Astrocyte of the cerebellum (primary cell): Measurements from ENCODE around the gene CARS1.

Experiments used
- DNase-seq: peaks from one replicate; pipeline ENCODE4 v3.0.0-alpha.2; 2011; ENCODE audit warnings: low read depth
- H3K4me3 ChIP-seq: 2 replicates; pipeline ENCODE4 v1.5.1; 2011; ENCODE audit warnings: mild to moderate bottlenecking, low read depth, low read length, moderate library complexity
- in situ Hi-C: cut with HindIII; loops from 2 replicates; pipeline ENCODE4 v1.10.0; 2017; ENCODE audit warnings: low sequenced_read_pairs
- TF ChIP-seq, protein P1 (sequence below): IDR thresholded peaks from 2 replicates; pipeline ENCODE4 v1.5.1; 2012; ENCODE audit warnings: low read length, low read depth, moderate library complexity, mild to moderate bottlenecking; ENCODE audit errors: missing control alignments

CARS1 gene

DNA sequence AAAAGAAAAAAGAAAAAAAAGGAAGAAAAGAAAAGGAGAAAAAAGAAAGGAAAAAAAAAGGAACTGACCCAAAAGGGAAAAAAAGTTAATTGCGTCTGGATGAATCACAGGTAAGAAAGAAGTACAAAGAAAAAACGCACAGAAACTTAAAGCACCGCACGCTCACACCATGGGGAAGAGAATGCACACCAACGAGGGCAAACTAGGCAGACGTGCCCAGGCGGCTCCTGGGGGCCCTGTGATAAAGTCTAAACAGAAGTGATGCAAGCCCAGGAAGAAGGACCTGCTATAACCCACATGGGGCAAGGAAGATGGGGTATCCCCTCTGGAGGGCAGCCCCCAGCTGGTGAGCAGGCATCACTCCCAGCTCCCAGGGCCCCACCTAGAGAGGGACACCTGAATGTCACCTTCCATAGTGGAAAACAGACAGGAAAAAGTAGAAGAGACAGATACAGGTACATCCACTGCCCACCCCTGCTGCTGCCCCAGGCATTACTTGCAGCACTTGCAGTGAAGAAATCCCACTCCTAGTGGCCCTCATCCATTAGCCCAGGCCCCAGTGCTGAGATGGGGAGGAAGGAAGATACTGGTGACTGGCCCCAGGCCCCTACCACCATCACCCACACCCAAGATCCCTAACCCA lies 94.0 kb downstream of the CARS1 start:
- DNase-seq: no peak

DNA sequence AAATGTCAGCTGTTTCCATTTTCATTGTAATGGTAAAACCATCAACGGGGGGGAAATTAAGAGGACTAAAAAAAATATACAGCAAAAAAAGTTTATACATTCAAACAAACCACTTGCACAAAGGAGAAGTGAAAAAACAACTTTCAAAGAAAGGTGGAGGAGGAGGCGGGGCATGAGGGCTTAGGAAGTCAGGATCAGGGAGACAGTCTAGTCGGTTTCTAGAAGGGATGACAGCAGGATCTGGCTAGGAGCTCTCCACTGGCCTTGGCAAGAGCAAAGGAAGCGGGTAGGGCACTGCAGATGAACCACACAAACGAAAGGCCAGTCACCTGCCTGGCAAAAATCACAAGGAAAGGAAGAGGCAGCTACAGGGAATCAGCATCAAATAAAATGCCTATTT lies 96.1 kb downstream of the CARS1 start:
- no peak for DNase-seq
- TF ChIP-seq, protein P1, sequence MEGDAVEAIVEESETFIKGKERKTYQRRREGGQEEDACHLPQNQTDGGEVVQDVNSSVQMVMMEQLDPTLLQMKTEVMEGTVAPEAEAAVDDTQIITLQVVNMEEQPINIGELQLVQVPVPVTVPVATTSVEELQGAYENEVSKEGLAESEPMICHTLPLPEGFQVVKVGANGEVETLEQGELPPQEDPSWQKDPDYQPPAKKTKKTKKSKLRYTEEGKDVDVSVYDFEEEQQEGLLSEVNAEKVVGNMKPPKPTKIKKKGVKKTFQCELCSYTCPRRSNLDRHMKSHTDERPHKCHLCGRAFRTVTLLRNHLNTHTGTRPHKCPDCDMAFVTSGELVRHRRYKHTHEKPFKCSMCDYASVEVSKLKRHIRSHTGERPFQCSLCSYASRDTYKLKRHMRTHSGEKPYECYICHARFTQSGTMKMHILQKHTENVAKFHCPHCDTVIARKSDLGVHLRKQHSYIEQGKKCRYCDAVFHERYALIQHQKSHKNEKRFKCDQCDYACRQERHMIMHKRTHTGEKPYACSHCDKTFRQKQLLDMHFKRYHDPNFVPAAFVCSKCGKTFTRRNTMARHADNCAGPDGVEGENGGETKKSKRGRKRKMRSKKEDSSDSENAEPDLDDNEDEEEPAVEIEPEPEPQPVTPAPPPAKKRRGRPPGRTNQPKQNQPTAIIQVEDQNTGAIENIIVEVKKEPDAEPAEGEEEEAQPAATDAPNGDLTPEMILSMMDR: no peak
- no peak overlapping the region for H3K4me3 ChIP-seq
- in situ Hi-C loops: no loop called here

More for the DNA sequence above, 94.0 kb downstream of the CARS1 start:
- TF ChIP-seq, protein P1: no peak
- in situ Hi-C loops: no loop called here
- no peak overlapping the region for H3K4me3 ChIP-seq

DNA sequence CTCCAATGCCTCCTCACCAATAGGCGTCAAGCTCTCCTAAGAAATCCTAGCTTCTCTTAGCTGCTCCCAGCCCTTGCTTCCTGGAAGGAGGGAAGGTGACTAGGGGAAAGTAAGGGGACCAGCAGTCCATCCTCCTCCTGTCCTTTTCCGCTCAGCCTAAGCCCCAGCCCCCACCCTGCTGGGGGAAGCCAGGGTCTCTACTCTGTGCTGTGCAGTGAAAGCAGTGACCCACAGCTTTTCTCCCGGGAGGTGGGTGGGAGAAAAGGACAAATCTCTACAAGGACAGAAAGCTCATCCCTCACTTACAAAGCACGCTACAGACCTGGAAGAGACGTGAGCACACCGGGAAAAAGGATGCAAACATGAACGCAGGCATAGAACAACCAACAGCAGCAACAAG lies 97.1 kb downstream of the CARS1 start:
- TF ChIP-seq, protein P1: no peak
- no peak for DNase-seq
- H3K4me3 ChIP-seq: no peak overlapping the region
- in situ Hi-C loops: no loop called here

DNA sequence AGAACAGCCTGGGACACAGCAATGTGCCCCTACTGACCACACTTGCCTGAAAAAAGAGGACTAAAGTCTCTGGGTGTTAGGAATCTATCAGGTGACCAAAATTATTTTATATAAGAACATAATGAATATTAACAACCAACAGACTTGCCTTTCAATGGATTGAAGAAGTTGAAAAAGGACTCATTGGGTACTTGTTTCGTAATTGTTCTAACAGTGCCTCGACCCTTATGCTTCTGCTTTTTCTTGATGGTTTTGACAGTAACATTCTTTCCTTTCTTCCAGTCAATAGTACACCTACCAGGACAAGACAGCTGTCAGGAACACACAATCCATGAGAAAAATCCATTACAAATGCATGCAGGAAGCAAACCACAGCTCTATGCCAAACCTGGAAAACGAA lies 99.0 kb downstream of the CARS1 start:
- no peak for DNase-seq
- in situ Hi-C loops: no loop called here
- TF ChIP-seq, protein P1: no peak
- H3K4me3 ChIP-seq: no peak overlapping the region

DNA sequence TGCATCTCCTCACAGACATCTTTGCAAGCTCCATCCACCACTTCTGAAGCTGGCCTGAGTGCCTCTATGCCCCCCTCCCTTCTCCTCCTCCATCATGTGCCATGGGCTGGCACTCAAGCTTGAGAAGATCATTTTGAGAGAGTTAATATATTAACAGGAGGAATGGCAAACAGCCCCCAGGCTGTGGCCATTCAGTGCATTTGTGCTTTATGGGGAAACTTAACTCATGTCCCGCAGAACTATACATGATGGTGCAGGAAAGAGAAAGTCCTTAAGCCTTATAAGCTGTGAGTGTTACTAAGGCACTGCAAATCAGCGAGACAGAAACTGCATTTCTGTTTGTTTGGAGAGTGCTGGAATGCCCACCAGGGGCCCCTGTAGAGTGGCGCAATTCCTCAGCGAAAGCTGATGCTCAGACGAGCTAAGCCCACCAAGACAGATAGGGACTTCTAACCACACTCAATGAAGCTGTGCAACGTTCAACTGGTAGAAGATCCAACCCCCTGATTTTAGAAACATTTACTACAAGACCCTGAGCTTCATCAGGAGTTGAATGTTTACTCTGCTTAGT lies 101.2 kb downstream of the CARS1 start:
- DNase-seq: no peak
- TF ChIP-seq, protein P1: peak; percentile 30
- H3K4me3 ChIP-seq: no peak overlapping the region
- in situ Hi-C loops: no loop called here

DNA sequence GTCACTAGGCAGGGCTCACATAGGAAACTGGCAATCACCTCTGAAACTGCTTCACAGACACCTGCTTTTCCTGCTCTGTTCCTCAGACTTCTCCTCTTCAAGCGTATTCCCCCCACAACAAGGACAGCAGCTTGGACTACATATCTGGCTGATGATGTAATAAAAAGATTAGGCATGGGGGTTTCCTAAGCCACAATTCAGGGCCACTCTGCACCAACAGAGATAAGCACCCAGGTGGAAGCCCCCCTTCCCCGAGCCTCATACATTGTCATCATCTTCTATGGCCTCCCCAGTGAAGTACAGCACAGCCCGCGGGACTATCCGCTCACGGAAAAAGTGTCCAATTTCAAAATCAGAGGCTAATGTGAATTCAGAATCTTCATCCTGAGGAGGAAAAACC lies 103.0 kb downstream of the CARS1 start:
- H3K4me3 ChIP-seq: no peak overlapping the region
- in situ Hi-C loops: loop anchor here (5.0 kb wide), 1 partner anchor 83 kb away; no protein-coding TSS in a partner anchor
- no peak for DNase-seq
- TF ChIP-seq, protein P1: no peak
